ENCODE results near the gene ATP6V1A. TPM values are rescaled to one million over a fixed set of nuclear protein-coding genes. Genes with fewer than 3 reads are reported as not detected.

The ATP6V1A gene
- total RNA-seq, 1 donor from 2014 or later: 38.1 TPM

- intact Hi-C loops (cut with micrococcal nuclease): no loop called here
- H3K27ac Mint-ChIP-seq: no peak overlapping the region
- peaks cover 24% of the 10 kb centered on the region for H3K4me1 Mint-ChIP-seq
- H3K9me3 Mint-ChIP-seq: no peaks in the 10 kb centered on the region
- no peak for DNase-seq
- no peaks in the 10 kb centered on the region for H3K27me3 Mint-ChIP-seq
- no peak overlapping the region for H3K4me3 Mint-ChIP-seq
- peaks cover 19% of the 10 kb centered on the region for H3K36me3 Mint-ChIP-seq (ENCODE audit: low read depth)
Observed at GRCh38 chr3:113731694-113732093, 15.1 kb upstream of the ATP6V1A start.

GRCh38 chr3:113736548-113737089, 10.2 kb upstream of the ATP6V1A start:
- H3K4me1 Mint-ChIP-seq: peaks cover 43% of the 10 kb centered on the region
- no peak overlapping the region for H3K4me3 Mint-ChIP-seq
- peak; percentile 81 for DNase-seq
- peaks cover 5% of the 10 kb centered on the region for H3K36me3 Mint-ChIP-seq (ENCODE audit: low read depth)
- H3K9me3 Mint-ChIP-seq: no peaks in the 10 kb centered on the region
- H3K27ac Mint-ChIP-seq: peak overlapping the region; percentile 20
- no peaks in the 10 kb centered on the region for H3K27me3 Mint-ChIP-seq
- intact Hi-C loops (cut with micrococcal nuclease): loop anchor here (1.0 to 5.0 kb wide), 5 partner anchors 9 to 416 kb away; partner anchors contain the start of gene GRAMD1C

GRCh38 chr3:113741086-113741485, 5.7 kb upstream of the ATP6V1A start:
- H3K27me3 Mint-ChIP-seq: no peaks in the 10 kb centered on the region
- peaks cover 22% of the 10 kb centered on the region for H3K36me3 Mint-ChIP-seq (ENCODE audit: low read depth)
- intact Hi-C loops (cut with micrococcal nuclease): loop anchor here (10.0 kb wide), 1 partner anchor 584 kb away; no protein-coding TSS in a partner anchor
- H3K9me3 Mint-ChIP-seq: no peaks in the 10 kb centered on the region
- no peak overlapping the region for H3K27ac Mint-ChIP-seq
- H3K4me1 Mint-ChIP-seq: peaks cover 59% of the 10 kb centered on the region
- no peak for DNase-seq
- no peak overlapping the region for H3K4me3 Mint-ChIP-seq

- no peak for DNase-seq
- H3K9me3 Mint-ChIP-seq: no peaks in the 10 kb centered on the region
- H3K36me3 Mint-ChIP-seq (ENCODE audit: low read depth): peaks cover 22% of the 10 kb centered on the region
- H3K4me3 Mint-ChIP-seq: no peak overlapping the region
- intact Hi-C loops (cut with micrococcal nuclease): loop anchor here (10.0 kb wide), 1 partner anchor 583 kb away; no protein-coding TSS in a partner anchor
- H3K27me3 Mint-ChIP-seq: no peaks in the 10 kb centered on the region
- peaks cover 59% of the 10 kb centered on the region for H3K4me1 Mint-ChIP-seq
- H3K27ac Mint-ChIP-seq: no peak overlapping the region
Observed at GRCh38 chr3:113741620-113742019, 5.2 kb upstream of the ATP6V1A start.

GRCh38 chr3:113743006-113743630, 3.7 kb upstream of the ATP6V1A start:
- peaks cover 53% of the 10 kb centered on the region for H3K4me1 Mint-ChIP-seq
- H3K4me3 Mint-ChIP-seq: peak overlapping the region; percentile 89
- no peaks in the 10 kb centered on the region for H3K9me3 Mint-ChIP-seq
- H3K27me3 Mint-ChIP-seq: no peaks in the 10 kb centered on the region
- no peak for DNase-seq
- H3K36me3 Mint-ChIP-seq (ENCODE audit: low read depth): peaks cover 22% of the 10 kb centered on the region
- intact Hi-C loops (cut with micrococcal nuclease): loop anchor here (10.0 kb wide), 1 partner anchor 582 kb away; no protein-coding TSS in a partner anchor
- H3K27ac Mint-ChIP-seq: no peak overlapping the region

GRCh38 chr3:113744941-113745755, 1.7 kb upstream of the ATP6V1A start:
- intact Hi-C loops (cut with micrococcal nuclease): loop anchor here (1.0 to 10.0 kb wide), 11 partner anchors 9 to 773 kb away; partner anchors contain the start of genes CCDC191, QTRT2, SPICE1 and ZDHHC23

GRCh38 chr3:113745756-113746547, 883 bp upstream of the ATP6V1A start, which contains the start of gene NAA50:
Gene NAA50 (minus strand): TSS chr3:113746249. CDS start chr3:113745949, 300 bp downstream.
- Mint-ChIP-seq H3K9me3 (no peaks in the 10 kb centered on the region), H3K27ac (peak within 1 kb of the TSS; percentile 99), H3K27me3 (no peaks in the 10 kb centered on the region), H3K36me3 (ENCODE audit: low read depth) (peaks cover 22% of the 10 kb centered on the region), H3K4me1 (peaks cover 60% of the 10 kb centered on the region), H3K4me3 (peak within 1 kb of the TSS; percentile 89)
- peak; percentile 96 for DNase-seq
- intact Hi-C loops (cut with micrococcal nuclease): loop anchor here (1.0 to 10.0 kb wide), 12 partner anchors 10 to 1183 kb away; partner anchors contain the start of genes CCDC191, QTRT2, SLC35A5 and SPICE1

More at GRCh38 chr3:113744941-113745755, 1.7 kb upstream of the ATP6V1A start:
- H3K4me1 Mint-ChIP-seq: peaks cover 62% of the 10 kb centered on the region
- H3K36me3 Mint-ChIP-seq (ENCODE audit: low read depth): peaks cover 22% of the 10 kb centered on the region
- no peaks in the 10 kb centered on the region for H3K27me3 Mint-ChIP-seq
- H3K27ac Mint-ChIP-seq: peak overlapping the region; percentile 99
- H3K9me3 Mint-ChIP-seq: no peaks in the 10 kb centered on the region
- peak; percentile 93 for DNase-seq
- peak overlapping the region; percentile 89 for H3K4me3 Mint-ChIP-seq

- H3K4me1 Mint-ChIP-seq: peaks cover 51% of the 10 kb centered on the region
- intact Hi-C loops (cut with micrococcal nuclease): loop anchor here (1.0 to 10.0 kb wide), 10 partner anchors 35 to 1185 kb away; partner anchors contain the start of genes SLC35A5, USF3 and ZDHHC23
- no peaks in the 10 kb centered on the region for H3K9me3 Mint-ChIP-seq
- H3K36me3 Mint-ChIP-seq (ENCODE audit: low read depth): peaks cover 19% of the 10 kb centered on the region
- DNase-seq: peak; percentile 76
- H3K27ac Mint-ChIP-seq: peak overlapping the region; percentile 99
- no peaks in the 10 kb centered on the region for H3K27me3 Mint-ChIP-seq
- peak overlapping the region; percentile 89 for H3K4me3 Mint-ChIP-seq
Observed at GRCh38 chr3:113747283-113748046, 630 bp downstream of the ATP6V1A start.

GRCh38 chr3:113751141-113751540, 4.3 kb downstream of the ATP6V1A start:
- H3K4me3 Mint-ChIP-seq: no peak overlapping the region
- no peak overlapping the region for H3K27ac Mint-ChIP-seq
- intact Hi-C loops (cut with micrococcal nuclease): no loop called here
- H3K4me1 Mint-ChIP-seq: peaks cover 24% of the 10 kb centered on the region
- H3K27me3 Mint-ChIP-seq: no peaks in the 10 kb centered on the region
- H3K9me3 Mint-ChIP-seq: no peaks in the 10 kb centered on the region
- peaks cover 2% of the 10 kb centered on the region for H3K36me3 Mint-ChIP-seq (ENCODE audit: low read depth)
- no peak for DNase-seq

- intact Hi-C loops (cut with micrococcal nuclease): no loop called here
- no peak overlapping the region for H3K4me3 Mint-ChIP-seq
- DNase-seq: no peak
- H3K27ac Mint-ChIP-seq: no peak overlapping the region
- H3K27me3 Mint-ChIP-seq: no peaks in the 10 kb centered on the region
- H3K9me3 Mint-ChIP-seq: peaks cover 5% of the 10 kb centered on the region
- H3K4me1 Mint-ChIP-seq: peaks cover 12% of the 10 kb centered on the region
- peaks cover 11% of the 10 kb centered on the region for H3K36me3 Mint-ChIP-seq (ENCODE audit: low read depth)
Observed at GRCh38 chr3:113753376-113753985, 6.6 kb downstream of the ATP6V1A start.

GRCh38 chr3:113754494-113755159, 7.8 kb downstream of the ATP6V1A start:
- DNase-seq: no peak
- peaks cover 15% of the 10 kb centered on the region for H3K36me3 Mint-ChIP-seq (ENCODE audit: low read depth)
- intact Hi-C loops (cut with micrococcal nuclease): no loop called here
- peaks cover 9% of the 10 kb centered on the region for H3K9me3 Mint-ChIP-seq
- no peak overlapping the region for H3K27ac Mint-ChIP-seq
- peaks cover 5% of the 10 kb centered on the region for H3K4me1 Mint-ChIP-seq
- no peak overlapping the region for H3K4me3 Mint-ChIP-seq
- no peaks in the 10 kb centered on the region for H3K27me3 Mint-ChIP-seq

All from activated CD4-positive, alpha-beta T cell treated with anti-CD3 and anti-CD28 coated beads, Interleukin-2, amount 10 ng/mL, durations not matched to agents 24 days and 14 days (primary cell).